Liver (tissue), 3 donors: ENCODE measurements around the gene KPNA6.

ENCODE experiments used
- HNF4G ChIP-seq: IDR thresholded peaks from 2 replicates; pipeline ENCODE4 v1.6.1; 2016; ENCODE audit warnings: antibody characterized with exemption
- JUND ChIP-seq, 2 donors: IDR thresholded peaks; 2 replicates each; pipeline ENCODE4 v1.6.1; 2016; ENCODE audit warnings: antibody characterized with exemption in 2 of 2
- RAD21 ChIP-seq, 2 donors: IDR thresholded peaks; 2 replicates each; pipeline ENCODE4 v1.6.1; 2016; ENCODE audit warnings: antibody characterized with exemption in 2 of 2, mild to moderate bottlenecking in 2 of 2
- TF ChIP-seq, protein P1 (sequence below): fragments of 150-350 bp; IDR thresholded peaks from 2 replicates; pipeline ENCODE4 v1.5.1; 2017; ENCODE audit warnings: improper control_type of control experiment, low read depth, low read length; ENCODE audit not compliant: missing input control
- donor health status: healthy.
- donor health status: healthy.

DNA sequence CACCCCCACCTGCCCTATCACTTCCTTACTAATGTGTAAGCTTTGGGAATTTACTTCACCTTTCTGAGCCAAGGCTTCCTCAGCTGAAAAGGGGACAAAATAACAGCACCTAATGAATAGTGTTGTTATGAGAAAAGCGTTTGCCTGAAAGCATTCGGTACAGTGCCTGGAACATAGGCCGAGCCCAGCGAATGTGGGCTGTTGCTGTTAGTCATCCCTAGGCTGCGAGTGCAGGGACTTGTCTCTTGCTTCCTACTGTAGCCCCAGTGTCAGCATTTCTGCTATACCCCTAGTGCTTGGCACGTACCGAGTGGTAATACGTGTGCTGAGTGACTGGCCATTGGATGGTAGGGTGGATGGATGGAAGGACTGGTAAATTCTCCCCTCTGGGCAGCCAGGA is 16.7 kb upstream of the KPNA6 start:
- TF ChIP-seq, protein P1, sequence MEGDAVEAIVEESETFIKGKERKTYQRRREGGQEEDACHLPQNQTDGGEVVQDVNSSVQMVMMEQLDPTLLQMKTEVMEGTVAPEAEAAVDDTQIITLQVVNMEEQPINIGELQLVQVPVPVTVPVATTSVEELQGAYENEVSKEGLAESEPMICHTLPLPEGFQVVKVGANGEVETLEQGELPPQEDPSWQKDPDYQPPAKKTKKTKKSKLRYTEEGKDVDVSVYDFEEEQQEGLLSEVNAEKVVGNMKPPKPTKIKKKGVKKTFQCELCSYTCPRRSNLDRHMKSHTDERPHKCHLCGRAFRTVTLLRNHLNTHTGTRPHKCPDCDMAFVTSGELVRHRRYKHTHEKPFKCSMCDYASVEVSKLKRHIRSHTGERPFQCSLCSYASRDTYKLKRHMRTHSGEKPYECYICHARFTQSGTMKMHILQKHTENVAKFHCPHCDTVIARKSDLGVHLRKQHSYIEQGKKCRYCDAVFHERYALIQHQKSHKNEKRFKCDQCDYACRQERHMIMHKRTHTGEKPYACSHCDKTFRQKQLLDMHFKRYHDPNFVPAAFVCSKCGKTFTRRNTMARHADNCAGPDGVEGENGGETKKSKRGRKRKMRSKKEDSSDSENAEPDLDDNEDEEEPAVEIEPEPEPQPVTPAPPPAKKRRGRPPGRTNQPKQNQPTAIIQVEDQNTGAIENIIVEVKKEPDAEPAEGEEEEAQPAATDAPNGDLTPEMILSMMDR = no peak
- TF ChIP-seq HNF4G = no peak
- no peak for TF ChIP-seq RAD21 (IDR thresholded peaks at IDR 0.05)
- no peak for TF ChIP-seq JUND (IDR thresholded peaks at IDR 0.05)
